Bronchial epithelial cell (primary cell): ENCODE results near the gene TOMM40. TPM values are rescaled to one million over a fixed set of nuclear protein-coding genes. Genes with fewer than 3 reads are reported as not detected.

Experiments
- DNase-seq: peaks from one replicate; pipeline ENCODE4 v3.0.0-alpha.2; 2010; ENCODE audit warnings: low read depth
- FAIRE-seq: peaks from 2 replicates; lab custom pipeline; 2011; peaks lifted over from hg19 to GRCh38; lab: Jason Lieb, UNC
- H3K27me3 ChIP-seq: 2 replicates; pipeline ENCODE4 v1.5.1; 2011; ENCODE audit warnings: low read length; ENCODE audit not compliant: control insufficient read depth, insufficient read depth
- H3K36me3 ChIP-seq: 2 replicates; pipeline ENCODE4 v1.5.1; 2011; ENCODE audit warnings: low read length; ENCODE audit not compliant: control insufficient read depth, insufficient read depth
- H3K4me3 ChIP-seq: 2 replicates; pipeline ENCODE4 v1.5.1; 2011; ENCODE audit warnings: mild to moderate bottlenecking, low read depth, low read length, control low read depth
- total RNA-seq: library from RNA; depleted of rRNA; stranded (reverse); fragments of >200 nt; gene quantifications from 2 replicates; pipeline ENCODE4 v1.2.1, GENCODE V29; 2014
- TF ChIP-seq, protein P1 (sequence below): IDR thresholded peaks from 2 replicates; pipeline ENCODE4 v1.5.1; 2011; ENCODE audit warnings: mild to moderate bottlenecking, moderate library complexity, low read length, control low read depth, inconsistent platforms; ENCODE audit not compliant: insufficient read depth, severe bottlenecking

TOMM40 gene
- total RNA-seq, 1 donor from 2014 or later, result 82.9 TPM

DNA sequence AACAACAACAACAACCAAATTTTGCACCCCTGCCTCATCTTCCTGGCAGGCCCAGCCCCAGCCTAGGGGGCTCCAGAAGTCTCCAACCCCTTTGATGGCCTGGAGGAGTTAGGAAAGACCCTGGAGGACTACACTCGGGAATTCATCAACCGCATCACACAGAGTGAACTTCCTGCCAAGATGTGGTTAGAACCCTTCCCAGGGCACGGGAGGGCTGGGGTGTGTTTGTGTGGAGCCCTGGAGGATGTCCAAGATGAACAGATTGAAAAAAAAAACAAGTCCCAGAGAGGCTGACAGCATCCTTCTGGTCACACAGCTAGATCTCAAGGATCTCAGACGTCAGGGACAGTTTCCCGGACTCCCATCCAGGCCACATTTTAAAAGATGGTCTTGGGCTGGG lies 36.7 kb downstream of the TOMM40 start:
- Histone ChIP-seq H3K27me3 (peaks cover 2% of the 10 kb centered on the region), H3K4me3 (no peak overlapping the region), H3K36me3 (no peaks in the 10 kb centered on the region)
- no peak for FAIRE-seq
- no peak for DNase-seq
- TF ChIP-seq, protein P1, sequence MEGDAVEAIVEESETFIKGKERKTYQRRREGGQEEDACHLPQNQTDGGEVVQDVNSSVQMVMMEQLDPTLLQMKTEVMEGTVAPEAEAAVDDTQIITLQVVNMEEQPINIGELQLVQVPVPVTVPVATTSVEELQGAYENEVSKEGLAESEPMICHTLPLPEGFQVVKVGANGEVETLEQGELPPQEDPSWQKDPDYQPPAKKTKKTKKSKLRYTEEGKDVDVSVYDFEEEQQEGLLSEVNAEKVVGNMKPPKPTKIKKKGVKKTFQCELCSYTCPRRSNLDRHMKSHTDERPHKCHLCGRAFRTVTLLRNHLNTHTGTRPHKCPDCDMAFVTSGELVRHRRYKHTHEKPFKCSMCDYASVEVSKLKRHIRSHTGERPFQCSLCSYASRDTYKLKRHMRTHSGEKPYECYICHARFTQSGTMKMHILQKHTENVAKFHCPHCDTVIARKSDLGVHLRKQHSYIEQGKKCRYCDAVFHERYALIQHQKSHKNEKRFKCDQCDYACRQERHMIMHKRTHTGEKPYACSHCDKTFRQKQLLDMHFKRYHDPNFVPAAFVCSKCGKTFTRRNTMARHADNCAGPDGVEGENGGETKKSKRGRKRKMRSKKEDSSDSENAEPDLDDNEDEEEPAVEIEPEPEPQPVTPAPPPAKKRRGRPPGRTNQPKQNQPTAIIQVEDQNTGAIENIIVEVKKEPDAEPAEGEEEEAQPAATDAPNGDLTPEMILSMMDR, result no peak

DNA sequence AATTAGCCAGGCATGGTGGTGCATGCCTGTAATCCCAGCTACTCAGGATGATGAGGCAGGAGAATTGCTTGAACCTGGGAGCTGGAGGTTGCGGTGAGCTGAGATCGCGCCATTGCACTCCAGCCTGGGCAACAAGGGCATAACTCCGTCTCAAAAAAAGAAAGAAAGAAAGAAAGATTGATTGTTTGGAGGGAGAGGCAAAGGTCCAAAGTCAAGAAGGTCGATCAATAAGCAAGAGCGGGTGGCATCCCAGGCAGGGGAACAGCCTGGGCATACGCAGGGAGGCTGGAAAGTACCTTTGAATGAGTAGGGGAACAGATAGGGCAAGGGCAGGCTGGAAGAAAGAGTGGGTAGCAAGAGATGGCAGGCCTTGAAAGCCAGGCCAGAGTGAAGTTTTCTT lies 39.0 kb downstream of the TOMM40 start:
- Histone ChIP-seq H3K4me3 (no peak overlapping the region), H3K36me3 (no peaks in the 10 kb centered on the region), H3K27me3 (peaks cover 2% of the 10 kb centered on the region)
- no peak for FAIRE-seq
- TF ChIP-seq, protein P1, result no peak
- DNase-seq, result no peak

DNA sequence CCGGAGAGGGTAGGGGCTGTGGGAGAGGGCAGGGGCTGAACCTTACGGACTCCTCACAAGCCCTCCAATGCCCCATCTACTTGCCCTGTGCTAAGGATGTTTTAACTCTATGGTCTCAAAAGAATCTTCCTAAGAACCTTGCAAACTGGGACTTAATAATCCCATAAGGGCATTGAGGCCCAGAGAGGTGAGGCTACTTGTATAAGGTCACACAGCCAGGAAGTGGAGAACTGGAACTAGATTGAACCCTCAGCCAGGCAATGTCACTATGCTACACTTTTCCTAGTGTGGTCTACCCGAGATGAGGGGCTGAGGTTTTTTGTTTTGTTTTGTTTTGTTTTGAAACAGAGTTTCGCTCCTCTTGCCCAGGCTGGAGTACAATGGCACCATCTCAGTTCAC lies 40.5 kb downstream of the TOMM40 start:
- TF ChIP-seq, protein P1, result no peak
- DNase-seq, result no peak
- no peaks in the 10 kb centered on the region for H3K36me3 ChIP-seq

DNA sequence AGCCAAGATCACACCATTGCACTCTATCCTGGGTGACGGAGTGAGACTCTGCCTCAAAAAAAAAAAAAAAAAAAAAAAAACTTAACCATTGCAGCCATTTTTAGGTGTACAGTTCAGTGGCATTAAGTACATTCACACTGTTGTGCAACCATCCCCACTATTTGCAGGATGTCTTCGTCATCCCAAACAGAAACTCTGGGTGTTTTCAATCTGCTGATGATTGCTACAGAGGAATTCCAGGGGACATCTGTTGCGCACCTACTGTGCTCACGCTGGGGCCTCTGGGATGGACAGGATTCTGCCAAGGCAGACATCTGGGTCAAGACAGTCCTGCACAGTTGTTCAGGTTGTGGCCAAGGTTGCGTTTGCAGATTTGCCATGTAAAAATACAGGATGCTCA lies 48.6 kb downstream of the TOMM40 start:
- TF ChIP-seq, protein P1, result no peak
- FAIRE-seq (no peak), DNase-seq (no peak)
- Histone ChIP-seq H3K36me3 (no peaks in the 10 kb centered on the region), H3K4me3 (no peak overlapping the region), H3K27me3 (no peaks in the 10 kb centered on the region)

More for the DNA sequence above, 40.5 kb downstream of the TOMM40 start:
- H3K27me3 ChIP-seq, result peaks cover 2% of the 10 kb centered on the region
- no peak for FAIRE-seq
- H3K4me3 ChIP-seq, result no peak overlapping the region

DNA sequence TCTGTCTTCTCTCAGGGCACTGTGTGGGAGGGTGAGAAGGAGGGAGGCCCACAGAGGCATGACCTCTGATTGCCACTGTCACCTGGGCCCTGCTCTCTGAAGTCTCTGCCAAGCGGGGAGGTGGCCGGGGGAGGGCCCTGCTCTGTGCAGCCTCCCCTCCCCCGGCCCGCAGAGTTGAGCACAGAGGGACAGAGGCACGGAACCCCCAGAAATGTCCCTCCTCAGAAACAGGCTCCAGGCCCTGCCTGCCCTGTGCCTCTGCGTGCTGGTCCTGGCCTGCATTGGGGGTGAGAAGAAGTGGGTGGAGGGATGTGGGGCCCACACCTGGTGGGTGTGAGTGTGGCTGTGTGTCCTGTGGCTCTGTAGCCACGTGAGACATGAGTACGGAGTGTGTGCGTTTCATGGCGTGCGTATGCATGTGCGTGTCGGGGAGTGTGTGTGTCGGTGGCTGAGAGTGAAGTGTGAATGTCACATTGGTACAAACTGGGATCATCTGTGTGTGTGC lies 51.1 kb downstream of the TOMM40 start, which contains the start of gene APOC4:
TSS of gene APOC4 (plus strand) at position 171 of the 505 bp plus-strand sequence. CDS start at position 212, 41 bp downstream.
- Histone ChIP-seq H3K27me3 (no peaks in the 10 kb centered on the region), H3K4me3 (no peak within 1 kb of the TSS), H3K36me3 (no peaks in the 10 kb centered on the region)
- DNase-seq, result no peak
- TF ChIP-seq, protein P1, result no peak
- FAIRE-seq, result peak; percentile 89

DNA sequence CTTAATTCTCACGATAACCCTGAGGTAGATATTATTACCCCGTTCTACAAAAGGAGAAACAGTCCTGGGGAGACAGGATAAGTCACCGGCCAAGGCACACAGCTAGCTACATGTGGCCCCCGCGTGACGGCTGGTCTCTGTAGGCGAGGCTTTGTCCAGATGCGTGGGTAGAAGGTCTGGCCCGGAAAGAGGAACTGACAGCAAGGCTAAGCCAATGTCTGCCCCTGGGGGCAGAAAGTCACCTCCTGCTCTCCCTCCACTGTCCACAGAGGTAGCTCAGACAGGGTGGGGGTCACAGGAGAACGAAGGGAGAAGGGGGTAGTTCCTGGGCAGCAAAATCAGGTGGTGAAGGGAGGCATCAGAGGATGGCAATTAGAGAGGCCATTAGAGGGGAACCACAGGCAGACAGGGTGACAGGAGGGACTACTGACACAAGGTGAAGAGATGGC lies 52.8 kb downstream of the TOMM40 start:
- TF ChIP-seq, protein P1, result no peak
- Histone ChIP-seq H3K36me3 (no peaks in the 10 kb centered on the region), H3K4me3 (no peak overlapping the region), H3K27me3 (no peaks in the 10 kb centered on the region)
- FAIRE-seq (no peak), DNase-seq (no peak)
